HepG2 (cell line): ENCODE data around the gene LAMA5. TPM values are rescaled to one million over a fixed set of nuclear protein-coding genes. Genes with fewer than 3 reads are reported as not detected.

ENCODE experiments used
- ATAC-seq: fragments of 200-7000 bp; cut with Tn5 transposase; 3 replicates; pipeline ENCODE4 v1.9.1; 2020; ENCODE audit warnings: mild to moderate bottlenecking, moderate library complexity
- BruUV-seq: library from RNA; stranded (reverse); fragments of 400-500 nt; replicated peaks from 2 replicates; lab custom pipeline; 2021; lab: Mats Ljungman, UMichigan
- CTCF ChIA-PET: fragments of 300-600 bp; formaldehyde crosslinking; extraction: SDS; loops from one replicate; lab custom pipeline; 2021; ENCODE audit warnings: low total read pairs, inconsistent platforms, low intra/inter-chr PET ratio; lab: Yijun Ruan, JAX
- POLR2A ChIA-PET: fragments of 350-600 bp; sonication (Branson Sonifier 250); formaldehyde crosslinking; loops from one replicate; lab custom pipeline; 2020; ENCODE audit warnings: antibody characterized with exemption, inconsistent platforms; lab: Yijun Ruan, JAX
- DNase-seq: peaks from one replicate; pipeline ENCODE4 v3.0.0-alpha.2; 2015; ENCODE audit warnings: low spot score
- FAIRE-seq: peaks from 3 replicates; lab custom pipeline; 2011; peaks lifted over from hg19 to GRCh38; lab: Jason Lieb, UNC
- H2AFZ ChIP-seq: one replicate; pipeline ENCODE4 v1.6.1; 2011; ENCODE audit warnings: low read length, inconsistent platforms
- H3K27ac ChIP-seq: fragments of 300-600 bp; 3 replicates; pipeline ENCODE4 v1.8.0; 2011; ENCODE audit warnings: mixed run types, mild to moderate bottlenecking, mixed read lengths, low read length, inconsistent platforms; ENCODE audit not compliant: insufficient read depth; ENCODE audit errors: extremely low read length
- H3K27me3 ChIP-seq, 2 experiments: fragments of 200-600 bp in 1 of 2; 2 replicates in 1 of 2; 3 replicates in 1 of 2; pipeline versions ENCODE4 v1.6.0 to v1.8.0; 2011; ENCODE audit warnings: low read length in 2 of 2, mild to moderate bottlenecking in 2 of 2, moderate library complexity in 2 of 2, inconsistent platforms in 1 of 2; ENCODE audit not compliant: insufficient read depth in 2 of 2, control insufficient read depth in 1 of 2
- H3K36me3 ChIP-seq, 2 experiments: fragments of 200-600 bp in 1 of 2; replicated peaks in 1 of 2; 2 replicates in 1 of 2; 3 replicates in 1 of 2; pipeline versions ENCODE4 v1.5.1 to v1.8.0; 2011; ENCODE audit warnings: low read length in 2 of 2, inconsistent platforms in 1 of 2; ENCODE audit not compliant: insufficient read depth in 2 of 2, control insufficient read depth in 1 of 2
- H3K4me1 ChIP-seq: 2 replicates; pipeline ENCODE4 v1.5.1; 2012; ENCODE audit warnings: low read length, inconsistent platforms; ENCODE audit not compliant: insufficient read depth
- H3K4me2 ChIP-seq: 2 replicates; pipeline ENCODE4 v1.6.0; 2011; ENCODE audit warnings: low read depth, low read length, inconsistent platforms
- H3K4me3 ChIP-seq, 3 experiments: fragments of 200-600 bp in 1 of 3; sonication (generic), shearing (Covaris generic) in 1 of 3; replicated peaks in 1 of 3; 2 replicates each; pipeline ENCODE4 v1.5.1; 2011 to 2016; ENCODE audit warnings: low read length in 3 of 3, inconsistent platforms in 2 of 3, low read depth in 2 of 3, mild to moderate bottlenecking in 2 of 3, control low read depth in 1 of 3, mixed read lengths in 1 of 3; ENCODE audit not compliant: insufficient read depth in 1 of 3
- H3K79me2 ChIP-seq: one replicate; pipeline ENCODE4 v1.6.1; 2011; ENCODE audit warnings: low read length, inconsistent platforms; ENCODE audit not compliant: insufficient read depth
- H3K9ac ChIP-seq: 2 replicates; pipeline ENCODE4 v1.6.0; 2011; ENCODE audit warnings: mild to moderate bottlenecking, low read depth, low read length, inconsistent platforms; ENCODE audit not compliant: insufficient read depth
- H3K9me3 ChIP-seq: 2 replicates; pipeline ENCODE4 v1.5.1; 2012; ENCODE audit warnings: mild to moderate bottlenecking, low read length
- H4K20me1 ChIP-seq: 2 replicates; pipeline ENCODE4 v1.6.0; 2011; ENCODE audit warnings: inconsistent platforms, mild to moderate bottlenecking, low read length, moderate library complexity; ENCODE audit not compliant: insufficient read depth
- AGO2 ChIP-seq: fragments of 200-400 bp; formaldehyde crosslinking; optimal IDR thresholded peaks from 2 replicates; pipeline ENCODE3; 2017; ENCODE audit warnings: mild to moderate bottlenecking, low read depth, low read length, moderate library complexity
- CHCHD3 ChIP-seq: sonication (generic); formaldehyde crosslinking; IDR thresholded peaks from 2 replicates; pipeline ENCODE4 v1.8.0; 2022; ENCODE audit warnings: mild to moderate bottlenecking, missing genetic modification reagents, moderate library complexity
- FOXO4 ChIP-seq: sonication (generic); formaldehyde crosslinking; conservative IDR thresholded peaks from 2 replicates; pipeline ENCODE4 v1.8.1; 2023; ENCODE audit warnings: missing genetic modification reagents
- HNRNPL ChIP-seq: fragments of 200-400 bp; formaldehyde crosslinking; IDR thresholded peaks from 2 replicates; pipeline ENCODE4 v1.6.1; 2017; ENCODE audit warnings: mild to moderate bottlenecking, low read depth, low read length
- MXD4 ChIP-seq: IDR thresholded peaks from 2 replicates; pipeline ENCODE4 v1.6.1; 2016; ENCODE audit warnings: mild to moderate bottlenecking, missing biosample characterization, missing genetic modification reagents
- NFKB2 ChIP-seq: sonication (generic); formaldehyde crosslinking; IDR thresholded peaks from 2 replicates; pipeline ENCODE4 v1.4.0; 2020; ENCODE audit warnings: missing genetic modification reagents, borderline replicate concordance
- POLR2AphosphoS5 ChIP-seq: IDR thresholded peaks from 2 replicates; pipeline ENCODE4 v1.6.1; 2012; ENCODE audit warnings: low read depth, low read length
- SPEN ChIP-seq: sonication (generic); formaldehyde crosslinking; IDR thresholded peaks from 2 replicates; pipeline ENCODE4 v1.5.1; 2020; ENCODE audit warnings: low read depth, mild to moderate bottlenecking, missing genetic modification reagents
- ZFP91 ChIP-seq: sonication (generic); formaldehyde crosslinking; IDR thresholded peaks from 2 replicates; pipeline ENCODE4 v1.9.0; 2022; ENCODE audit warnings: missing genetic modification reagents, mild to moderate bottlenecking, borderline replicate concordance
- ZSCAN21 ChIP-seq: sonication (generic); formaldehyde crosslinking; IDR thresholded peaks from 2 replicates; pipeline ENCODE4 v1.8.0; 2022; ENCODE audit warnings: mild to moderate bottlenecking, missing genetic modification reagents, moderate library complexity, borderline replicate concordance
- WGBS: methylation state at CpG from one replicate; pipeline ENCODE4 v1.1.6; 2017; ENCODE audit warnings: low lambda C conversion rate; 5-methylcytosine and 5-hydroxymethylcytosine counted together
- in situ Hi-C: cut with HindIII; loops from 2 replicates; pipeline ENCODE4 v1.10.0; 2017; ENCODE audit warnings: low pct_unique_long_range_greater_than_20kb; ENCODE audit not compliant: extremely low pct_ligation_motif_present
- intact Hi-C: fragments of 100-400 bp; cut with micrococcal nuclease; formaldehyde crosslinking; loops from one replicate; pipeline ENCODE4 v1.10.0; 2022; ENCODE audit not compliant: unreplicated experiment
- polyA plus RNA-seq, 8 experiments: library from polyadenylated mRNA; depleted of rRNA in 3 of 8; stranded (reverse) in 7 of 8; unstranded in 1 of 8; fragments of >200 nt; fragmentation: Illumina TruSeq in 4 of 8; extraction: Trizol in 4 of 8; gene quantifications; 2 replicates each; pipeline versions ENCODE4 v1.2.1 to v1.2.3, GENCODE V29; 2011 to 2016; ENCODE audit warnings: low read depth in 4 of 8, missing spikeins in 1 of 8, mixed read lengths in 1 of 8; ENCODE audit not compliant: insufficient read depth in 1 of 8
- total RNA-seq, 5 experiments: library from RNA; depleted of rRNA; stranded (reverse); fragments of >200 nt; fragmentation: Illumina TruSeq; extraction: Trizol; gene quantifications; 2 replicates each; pipeline ENCODE4 v1.2.3, GENCODE V29; 2016; ENCODE audit warnings: low read depth in 1 of 5
- TF ChIP-seq, protein P1 (sequence below): sonication (generic); formaldehyde crosslinking; IDR thresholded peaks from 2 replicates; pipeline ENCODE4 v1.4.0; 2020; ENCODE audit warnings: mild to moderate bottlenecking, missing genetic modification reagents

LAMA5 gene
- total and polyA plus RNA-seq, 2 of the 13 experiments (the other 11 are each of a cell fraction or from before 2014, with no cell fraction given), result 21.0 to 44.7 TPM

- H4K20me1 ChIP-seq, result no peaks in the 10 kb centered on the region
- ATAC-seq (no peak), FAIRE-seq (no peak), DNase-seq (no peak)
- no peak overlapping the region for H3K4me3 ChIP-seq
- intact Hi-C loops (no loop called here), in situ Hi-C loops (no loop called here)
- peaks cover 4 to 9% of the 10 kb centered on the region in 2 experiments; a peak in 4 of 5 replicates for H3K36me3 ChIP-seq
- no TSS peak for BruUV-seq
- no peaks in the 10 kb centered on the region for H3K79me2 ChIP-seq
- no peak overlapping the region for H2AFZ ChIP-seq
- no peak overlapping the region for H3K4me2 ChIP-seq
- no peaks in the 10 kb centered on the region for H3K9me3 ChIP-seq
- H3K4me1 ChIP-seq, result no peaks in the 10 kb centered on the region
- no peaks in the 10 kb centered on the region for H3K27me3 ChIP-seq
- H3K9ac ChIP-seq, result no peak overlapping the region
- H3K27ac ChIP-seq, result no peak overlapping the region
- WGBS, result 94% methylated on average over 33 of the region's 35 CpGs
- ChIA-PET POLR2A (no interaction called here), CTCF (interaction anchor here (1.5 kb wide), 1 partner anchor 9 kb away, joined by 6 read pairs; no protein-coding TSS in a partner anchor)
- TF ChIP-seq ZSCAN21 (no peak), AGO2 (peak; percentile 67), ZFP91 (CRISPR knock-in tag) (peak; percentile 26; the same call in 1 of the 2 replicates), MXD4 (no peak), NFKB2 (CRISPR knock-in tag) (0 out of 2 replicates have a peak, but pooled peaks have one; percentile 29), SPEN (no peak), POLR2AphosphoS5 (no peak), FOXO4 (CRISPR knock-in tag) (0 out of 2 replicates have a peak, but pooled peaks have one; percentile 33), CHCHD3 (CRISPR knock-in tag) (peak; percentile 70; the same call in 1 of the 2 replicates), HNRNPL (0 out of 2 replicates have a peak, but pooled peaks have one; percentile 68)
- TF ChIP-seq, protein P1, sequence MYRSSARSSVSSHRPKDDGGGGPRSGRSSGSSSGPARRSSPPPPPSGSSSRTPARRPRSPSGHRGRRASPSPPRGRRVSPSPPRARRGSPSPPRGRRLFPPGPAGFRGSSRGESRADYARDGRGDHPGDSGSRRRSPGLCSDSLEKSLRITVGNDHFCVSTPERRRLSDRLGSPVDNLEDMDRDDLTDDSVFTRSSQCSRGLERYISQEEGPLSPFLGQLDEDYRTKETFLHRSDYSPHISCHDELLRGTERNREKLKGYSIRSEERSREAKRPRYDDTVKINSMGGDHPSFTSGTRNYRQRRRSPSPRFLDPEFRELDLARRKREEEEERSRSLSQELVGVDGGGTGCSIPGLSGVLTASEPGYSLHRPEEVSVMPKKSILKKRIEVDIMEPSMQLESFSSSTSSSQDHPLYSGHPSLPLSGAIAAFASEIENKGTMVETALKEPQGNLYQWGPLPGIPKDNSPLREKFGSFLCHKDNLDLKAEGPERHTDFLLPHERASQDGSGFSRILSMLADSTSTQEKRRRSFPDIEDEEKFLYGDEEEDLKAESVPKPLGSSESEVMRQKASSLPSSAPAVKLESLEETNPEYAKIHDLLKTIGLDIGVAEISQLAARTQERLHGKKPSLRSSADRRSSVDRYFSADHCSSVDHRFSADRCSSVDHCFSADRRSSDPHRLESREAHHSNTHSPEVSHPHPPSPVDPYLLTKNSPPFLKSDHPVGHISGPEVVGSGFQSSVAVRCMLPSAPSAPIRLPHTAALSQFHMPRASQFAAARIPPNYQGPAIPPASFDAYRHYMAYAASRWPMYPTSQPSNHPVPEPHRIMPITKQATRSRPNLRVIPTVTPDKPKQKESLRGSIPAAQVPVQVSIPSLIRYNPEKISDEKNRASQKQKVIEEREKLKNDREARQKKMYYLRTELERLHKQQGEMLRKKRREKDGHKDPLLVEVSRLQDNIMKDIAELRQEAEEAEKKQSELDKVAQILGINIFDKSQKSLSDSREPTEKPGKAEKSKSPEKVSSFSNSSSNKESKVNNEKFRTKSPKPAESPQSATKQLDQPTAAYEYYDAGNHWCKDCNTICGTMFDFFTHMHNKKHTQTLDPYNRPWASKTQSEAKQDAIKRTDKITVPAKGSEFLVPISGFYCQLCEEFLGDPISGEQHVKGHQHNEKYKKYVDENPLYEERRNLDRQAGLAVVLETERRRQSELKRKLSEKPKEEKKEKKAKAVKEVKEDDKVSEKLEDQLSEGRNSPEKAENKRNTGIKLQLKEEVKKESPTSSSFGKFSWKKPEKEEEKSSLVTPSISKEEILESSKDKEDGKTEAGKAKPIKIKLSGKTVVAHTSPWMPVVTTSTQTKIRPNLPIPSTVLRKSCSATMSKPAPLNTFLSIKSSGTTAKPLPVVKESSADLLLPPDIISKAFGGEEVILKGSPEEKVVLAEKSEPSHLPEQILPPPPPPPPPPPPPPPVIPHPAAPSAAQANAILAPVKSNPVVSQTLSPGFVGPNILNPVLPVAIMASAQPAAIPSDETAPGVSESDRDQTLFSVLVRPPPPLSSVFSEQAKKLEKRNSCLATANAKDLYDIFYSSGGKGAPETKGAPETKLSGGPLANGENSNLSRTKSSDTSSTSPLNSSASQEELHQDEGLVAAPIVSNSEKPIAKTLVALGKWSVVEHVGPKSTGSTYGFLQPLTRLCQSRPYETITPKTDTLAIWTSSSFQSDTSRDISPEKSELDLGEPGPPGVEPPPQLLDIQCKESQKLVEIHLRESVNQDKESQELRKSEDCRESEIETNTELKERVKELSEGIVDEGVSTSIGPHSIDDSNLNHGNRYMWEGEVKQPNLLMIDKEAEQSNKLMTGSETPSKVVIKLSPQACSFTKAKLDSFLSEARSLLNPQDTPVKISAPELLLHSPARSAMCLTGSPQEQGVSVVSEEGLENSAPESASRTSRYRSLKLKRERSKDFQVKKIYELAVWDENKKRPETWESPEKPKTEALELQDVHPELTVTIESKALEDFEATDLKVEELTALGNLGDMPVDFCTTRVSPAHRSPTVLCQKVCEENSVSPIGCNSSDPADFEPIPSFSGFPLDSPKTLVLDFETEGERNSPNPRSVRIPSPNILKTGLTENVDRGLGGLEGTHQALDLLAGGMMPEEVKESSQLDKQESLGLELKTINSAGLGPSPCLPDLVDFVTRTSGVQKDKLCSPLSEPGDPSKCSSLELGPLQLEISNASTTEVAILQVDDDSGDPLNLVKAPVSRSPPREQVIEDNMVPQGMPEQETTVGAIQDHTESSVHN, result 0 out of 2 replicates have a peak, but pooled peaks have one; percentile 5
Observed at GRCh38 chr20:62396367-62397239, 29.5 kb upstream of the LAMA5 start.
